Daoy (cell line): ENCODE measurements around the gene RIN1. TPM values are rescaled to one million over a fixed set of nuclear protein-coding genes. Genes with fewer than 3 reads are reported as not detected.
A peak's percentile ranks its signal among the peaks of the same experiment; 100 is the strongest.
"Not testable (repeated sequence)": the region's sequence is repeated elsewhere in the genome, so short reads cannot be mapped to it uniquely, and the experiment has no call there.

ENCODE experiments used
- DNase-seq: peaks from one replicate; pipeline ENCODE4 v3.0.0-alpha.2; 2015; ENCODE audit warnings: low read depth
- total RNA-seq: library from RNA; depleted of rRNA; stranded (reverse); fragments of >200 nt; shearing (Covaris generic); gene quantifications from 2 replicates; pipeline ENCODE4 v1.2.3, GENCODE V29; 2014; rRNA removed

RIN1 gene
- total RNA-seq: 13.2 and 14.6 TPM in 2 replicates

GRCh38 chr11:66336234-66337102, at the start of gene RIN1:
RIN1 (minus strand) TSS chr11:66336434; CDS start chr11:66336402, 32 bp downstream.
- peak; percentile 93 for DNase-seq

- not testable (repeated sequence) for DNase-seq
Measured at GRCh38 chr11:66384316-66384715, 48.1 kb upstream of the RIN1 start.

- DNase-seq: not testable (repeated sequence)
Measured at GRCh38 chr11:66380264-66380663, 44.0 kb upstream of the RIN1 start.

GRCh38 chr11:66373690-66374287, 37.6 kb upstream of the RIN1 start:
- DNase-seq: not testable (repeated sequence)

- no peak for DNase-seq
Measured at GRCh38 chr11:66373265-66373664, 37.0 kb upstream of the RIN1 start.

GRCh38 chr11:66371627-66372415, 35.6 kb upstream of the RIN1 start, which contains the start of gene SLC29A2:
SLC29A2 (minus strand) TSS chr11:66371760; CDS start chr11:66371591, 169 bp downstream.
- peak; percentile 57 for DNase-seq

GRCh38 chr11:66369073-66369894, 33.0 kb upstream of the RIN1 start:
- DNase-seq: no peak

- no peak for DNase-seq
Measured at GRCh38 chr11:66368484-66368883, 32.2 kb upstream of the RIN1 start.

GRCh38 chr11:66367561-66368312, 31.5 kb upstream of the RIN1 start:
- DNase-seq: no peak

- no peak for DNase-seq
Measured at GRCh38 chr11:66366844-66367477, 30.7 kb upstream of the RIN1 start.

GRCh38 chr11:66365711-66366619, 29.7 kb upstream of the RIN1 start:
- DNase-seq: no peak

GRCh38 chr11:66365166-66365565, 28.9 kb upstream of the RIN1 start:
- no peak for DNase-seq

- DNase-seq: peak; percentile 46
Measured at GRCh38 chr11:66363805-66364535, 27.7 kb upstream of the RIN1 start.

GRCh38 chr11:66363187-66363601, 27.0 kb upstream of the RIN1 start:
- DNase-seq: no peak

- no peak for DNase-seq
Measured at GRCh38 chr11:66362481-66363147, 26.4 kb upstream of the RIN1 start.

- no peak for DNase-seq
Measured at GRCh38 chr11:66361502-66361941, 25.3 kb upstream of the RIN1 start.

- DNase-seq: no peak
Measured at GRCh38 chr11:66360406-66361073, 24.3 kb upstream of the RIN1 start.
